Muscle of back (tissue), 11 donors: ENCODE measurements around the gene BAZ2B. TPM values are rescaled to one million over a fixed set of nuclear protein-coding genes. Genes with fewer than 3 reads are reported as not detected.
A peak's percentile ranks its signal among the peaks of the same experiment; 100 is the strongest.

ENCODE experiments used
- DNase-seq, 3 donors: peaks; one replicate each; pipeline versions ENCODE4 v3.0.0 to v3.0.0-alpha.2; 2013
- polyA plus RNA-seq, 10 donors: library from polyadenylated mRNA; unstranded; fragments of 120-200 nt; gene quantifications; one replicate each; pipeline ENCODE4 v1.2.1, GENCODE V29; 2013; ENCODE audit not compliant: insufficient read length in 10 of 10

Gene BAZ2B
- polyA plus RNA-seq, 10 donors, result 22.1 to 45.2 (median 34.1) TPM

- DNase-seq, result no peak
These were observed 148.1 kb downstream of the BAZ2B start for GRCh38 chr2:159468257-159468656.

DNA sequence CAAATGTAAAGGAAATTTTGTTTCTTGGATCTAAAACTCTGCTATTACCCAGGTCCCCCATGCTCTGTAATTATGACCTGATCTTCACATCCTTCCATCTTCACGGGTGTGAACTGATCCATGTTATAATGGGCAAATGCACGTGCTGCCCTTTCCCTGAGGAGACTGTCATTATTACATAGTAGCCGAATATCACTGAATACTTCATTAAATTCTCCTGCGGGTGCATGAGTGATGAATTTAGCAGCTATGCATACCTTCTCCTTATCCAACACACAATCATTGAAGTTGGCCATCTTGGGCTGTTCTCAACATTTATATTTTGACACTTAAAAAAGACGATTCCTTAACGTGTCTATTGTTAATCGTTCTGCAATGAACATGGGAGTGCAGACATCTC is 153.4 kb downstream of the BAZ2B start:
- no peak for DNase-seq

DNA sequence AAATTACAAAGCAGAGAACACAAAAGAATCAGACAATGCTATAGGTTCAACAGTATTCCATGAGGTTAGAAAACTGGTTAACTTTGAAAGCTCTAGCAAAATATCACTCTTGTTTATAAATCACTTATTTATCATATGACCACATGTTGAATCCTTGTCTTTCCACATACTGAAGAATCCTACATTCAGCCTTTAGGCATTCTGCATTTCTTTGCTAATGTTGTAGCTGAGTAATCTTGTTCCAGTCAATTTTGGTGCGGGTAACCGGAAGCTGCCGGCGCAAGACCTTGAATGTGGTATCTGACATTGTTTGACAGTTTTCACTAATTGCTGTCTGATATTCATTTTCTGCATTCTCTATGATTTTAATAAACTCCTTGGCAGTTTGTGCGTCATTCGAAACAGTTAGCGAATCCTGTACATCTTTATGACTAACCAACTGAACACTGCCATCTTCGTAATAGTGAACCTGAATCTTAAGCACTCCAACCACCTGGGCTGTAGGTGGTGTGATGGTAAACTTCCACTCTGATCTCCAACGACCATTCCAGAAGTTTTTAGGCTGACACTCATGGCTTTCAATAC is 154.1 kb downstream of the BAZ2B start:
- no peak for DNase-seq

GRCh38 chr2:159461076-159461475 is 155.3 kb downstream of the BAZ2B start:
- no peak for DNase-seq

DNA sequence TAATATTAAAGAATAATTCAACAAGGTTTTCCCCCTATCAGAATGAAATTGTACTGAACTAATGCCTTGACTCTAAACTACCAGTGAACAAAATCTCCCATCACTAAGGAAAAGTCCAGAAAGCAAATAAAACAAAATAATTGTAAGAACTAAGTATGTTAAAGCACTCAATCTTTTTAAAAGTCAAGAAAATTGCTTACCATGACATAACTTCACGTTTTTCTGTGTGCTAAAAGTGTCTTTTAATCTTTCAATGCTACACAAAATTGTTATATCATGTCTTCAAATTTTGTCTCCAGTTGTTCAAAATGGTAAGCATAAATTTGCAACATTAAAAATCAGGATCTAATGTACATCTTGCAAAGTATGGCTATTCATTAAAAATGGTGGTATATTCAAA is 156.1 kb downstream of the BAZ2B start:
- no peak for DNase-seq

- DNase-seq, result no peak
These were observed 157.1 kb downstream of the BAZ2B start for GRCh38 chr2:159459279-159459678.

- no peak for DNase-seq
These were observed 158.8 kb downstream of the BAZ2B start for GRCh38 chr2:159457589-159457988.

- DNase-seq, result peak in 1 of 3 donors; percentile 7
These were observed 159.6 kb downstream of the BAZ2B start for GRCh38 chr2:159456500-159457426.

DNA sequence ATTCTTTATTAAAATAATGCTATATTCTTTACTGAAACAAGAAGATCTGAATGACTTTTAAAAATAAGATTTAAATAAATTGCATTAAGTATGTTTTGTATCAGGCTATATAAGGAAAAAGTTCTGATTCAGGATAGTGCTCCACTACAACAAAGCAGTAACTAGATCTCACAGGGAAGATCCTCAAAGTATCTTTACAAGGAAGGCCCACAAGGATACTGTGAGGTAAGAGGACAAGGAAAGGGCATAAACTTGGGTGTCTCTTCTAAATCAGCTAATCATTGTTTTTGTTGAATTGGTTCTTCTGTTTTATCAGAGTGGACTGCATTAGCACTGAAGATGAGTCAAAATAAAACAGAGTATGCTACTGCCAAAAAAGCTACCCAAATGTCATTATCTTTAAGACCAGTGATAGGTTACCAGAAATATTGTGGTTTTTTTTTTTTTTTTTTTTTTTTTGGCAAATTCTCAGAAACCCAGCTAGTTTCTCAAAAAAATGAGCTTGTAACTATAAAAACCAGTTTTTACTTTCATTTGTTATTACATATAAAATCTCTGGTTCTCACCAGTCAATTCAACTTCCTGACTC is 160.9 kb downstream of the BAZ2B start:
- DNase-seq, result no peak

GRCh38 chr2:159454185-159454584 is 162.2 kb downstream of the BAZ2B start:
- no peak for DNase-seq

DNA sequence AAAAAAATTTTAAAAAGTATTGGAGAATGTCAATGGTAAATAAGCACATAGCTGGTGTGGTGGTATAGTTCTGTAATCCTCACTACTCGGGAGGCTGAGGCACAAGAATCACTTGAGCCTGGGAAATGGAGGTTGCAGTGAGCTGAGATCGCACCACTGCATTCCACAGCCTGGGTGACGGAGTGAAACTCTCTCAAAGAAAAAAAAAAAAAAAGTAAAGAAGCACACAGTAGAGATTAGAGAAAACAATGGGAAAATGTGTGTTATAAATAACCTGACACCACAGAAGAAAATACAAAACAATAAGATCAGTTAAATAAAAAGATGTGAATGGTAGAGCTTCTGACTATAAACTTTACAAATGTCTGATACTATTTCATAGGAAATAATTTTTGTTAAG is 166.2 kb downstream of the BAZ2B start:
- DNase-seq, result no peak

DNA sequence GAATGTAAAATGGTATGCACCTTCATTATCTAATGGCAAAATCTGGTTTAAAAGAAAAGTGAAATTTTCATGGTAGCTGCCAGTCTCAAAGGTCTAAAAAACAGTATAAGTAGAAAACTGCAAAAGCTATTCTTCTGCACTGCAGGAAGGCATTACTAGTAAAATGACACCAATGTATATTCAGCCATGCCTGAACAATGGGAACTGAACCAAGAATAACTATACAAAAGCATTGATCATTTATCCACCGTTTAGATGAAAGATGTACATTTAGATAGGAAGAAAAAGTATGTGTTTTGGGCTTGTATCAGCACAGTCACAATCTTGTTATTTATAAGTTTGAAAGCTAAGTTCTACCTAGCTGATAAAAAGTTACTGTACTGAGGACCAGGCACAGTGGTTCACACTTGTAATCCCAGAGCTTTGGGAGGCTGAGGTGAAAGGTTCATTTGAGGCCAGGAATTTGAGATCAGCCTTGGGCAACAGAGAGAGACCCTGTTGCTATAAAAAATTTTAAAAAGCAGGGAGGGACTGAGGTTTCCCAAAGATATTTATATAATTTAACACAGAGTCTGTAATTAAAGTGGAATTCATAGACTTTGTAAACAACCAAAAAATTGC is 166.7 kb downstream of the BAZ2B start:
- DNase-seq, result no peak

GRCh38 chr2:159446817-159447216 is 169.5 kb downstream of the BAZ2B start:
- DNase-seq, result no peak

GRCh38 chr2:159446201-159446600 is 170.1 kb downstream of the BAZ2B start:
- DNase-seq, result no peak

- no peak for DNase-seq
These were observed 171.0 kb downstream of the BAZ2B start for GRCh38 chr2:159445307-159445706.

DNA sequence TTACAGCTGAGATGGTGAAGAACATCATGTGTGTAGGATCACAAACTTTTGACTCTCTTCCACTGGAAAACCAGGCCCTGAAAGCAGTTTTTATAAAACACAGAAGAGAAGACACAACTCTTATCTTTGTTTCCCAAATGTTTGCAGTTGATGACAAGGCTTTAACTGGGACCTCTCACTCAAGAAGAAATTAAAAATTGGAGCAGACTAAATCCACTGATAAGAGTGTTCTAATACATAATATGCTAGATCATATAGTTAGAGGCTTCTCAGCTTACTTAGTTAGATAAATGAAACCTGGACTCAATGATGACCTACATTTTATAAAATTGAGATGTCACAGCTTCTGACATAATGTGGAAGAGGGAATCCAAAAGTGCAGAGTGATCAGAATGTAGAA is 171.6 kb downstream of the BAZ2B start:
- DNase-seq, result no peak

- no peak for DNase-seq
These were observed 174.0 kb downstream of the BAZ2B start for GRCh38 chr2:159442159-159442852.

- DNase-seq, result no peak
These were observed 175.2 kb downstream of the BAZ2B start for GRCh38 chr2:159441182-159441581.

- DNase-seq, result no peak
These were observed 176.9 kb downstream of the BAZ2B start for GRCh38 chr2:159439421-159439820.

GRCh38 chr2:159438720-159439353 is 177.5 kb downstream of the BAZ2B start:
- DNase-seq, result no peak

GRCh38 chr2:159438284-159438683 is 178.1 kb downstream of the BAZ2B start:
- DNase-seq, result no peak
